HG03457 (cell line): ENCODE data around the gene RPL7A.
"Not testable (repeated sequence)": the region's sequence is repeated elsewhere in the genome, so short reads cannot be mapped to it uniquely, and the experiment has no call there.

Experiments
- ATAC-seq: cut with Tn5 transposase; IDR thresholded peaks from one replicate; pipeline ENCODE4 v1.9.1; 2021; ENCODE audit warnings: moderate number of reproducible peaks; ENCODE audit not compliant: unreplicated experiment

Gene RPL7A

DNA sequence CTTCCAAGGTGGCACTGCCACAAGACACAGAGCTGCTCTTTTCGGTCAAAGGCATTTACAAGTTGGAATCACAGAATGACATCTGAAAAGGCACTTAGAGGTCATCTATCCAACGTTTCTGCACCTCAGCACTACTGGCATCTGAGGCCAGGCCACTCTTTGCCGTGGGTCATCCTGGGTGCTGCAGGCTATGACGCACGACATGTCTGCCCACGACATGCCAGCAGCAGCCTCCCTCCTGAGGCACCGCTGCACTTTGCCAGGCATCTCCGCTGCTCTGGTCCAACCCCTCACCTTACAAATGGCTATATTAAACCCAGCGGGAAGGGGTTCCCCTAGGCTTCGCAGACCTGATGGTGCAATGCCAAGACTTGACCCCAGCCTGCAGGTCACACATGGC, 19.8 kb downstream of the RPL7A start:
- ATAC-seq, result no peak

DNA sequence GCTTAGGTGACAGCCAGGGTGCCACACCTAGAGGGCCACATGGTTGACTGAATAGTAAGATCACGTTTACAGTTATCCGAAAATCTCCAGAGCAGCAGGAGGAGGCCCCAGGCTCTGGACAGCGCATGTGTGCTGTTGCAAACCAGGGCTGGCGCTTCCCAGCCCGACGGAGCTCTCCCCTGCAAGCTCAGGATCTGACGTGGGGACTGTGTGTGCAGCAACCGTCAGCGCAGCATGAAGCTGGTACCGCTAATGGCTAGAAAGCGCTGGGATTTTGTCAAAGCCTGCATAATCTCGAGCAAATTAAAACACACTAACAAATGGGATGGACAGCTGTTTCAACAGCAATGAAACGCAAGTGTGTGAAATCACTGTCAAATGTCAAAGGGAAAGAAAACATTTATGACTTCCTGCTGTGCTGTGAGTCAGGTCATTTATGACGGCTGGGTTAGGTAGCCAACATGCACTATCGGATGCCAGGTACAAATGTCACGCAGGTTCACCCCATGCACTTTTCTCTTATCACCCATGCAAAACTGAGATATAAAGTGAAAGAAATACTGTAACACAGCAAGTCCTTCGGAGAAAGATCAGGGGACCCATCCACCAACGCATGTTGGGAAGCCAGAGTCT, 20.3 kb downstream of the RPL7A start:
- ATAC-seq, result no peak

- ATAC-seq, result no peak
Measured at GRCh38 chr9:133369422-133369821, 21.4 kb downstream of the RPL7A start.

DNA sequence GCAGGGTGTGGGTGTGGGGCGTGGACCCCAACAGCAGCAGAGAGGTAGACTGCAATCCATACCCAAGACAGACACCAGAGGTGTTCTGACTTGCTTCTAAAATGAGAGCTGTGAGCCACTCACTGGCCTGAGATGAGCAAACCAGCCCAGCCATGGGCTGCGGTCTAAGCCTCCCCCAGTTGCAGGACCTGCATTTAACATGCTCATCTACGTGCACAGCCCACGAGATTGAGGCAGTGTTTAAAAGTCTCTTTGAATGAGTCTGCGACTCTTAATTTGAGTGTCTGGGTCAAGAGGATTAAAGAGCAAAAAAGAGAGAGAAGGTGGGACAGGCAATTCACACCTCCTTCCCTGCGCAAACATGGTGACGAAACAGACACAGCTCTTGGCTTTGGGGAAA, 21.9 kb downstream of the RPL7A start:
- ATAC-seq, result no peak

- ATAC-seq, result no peak
Measured at GRCh38 chr9:133370685-133371084, 22.7 kb downstream of the RPL7A start.

GRCh38 chr9:133371261-133371711, 23.3 kb downstream of the RPL7A start:
- no peak for ATAC-seq

GRCh38 chr9:133372144-133372543, 24.1 kb downstream of the RPL7A start:
- no peak for ATAC-seq

- no peak for ATAC-seq
Measured at GRCh38 chr9:133374612-133375115, 26.6 kb downstream of the RPL7A start.

DNA sequence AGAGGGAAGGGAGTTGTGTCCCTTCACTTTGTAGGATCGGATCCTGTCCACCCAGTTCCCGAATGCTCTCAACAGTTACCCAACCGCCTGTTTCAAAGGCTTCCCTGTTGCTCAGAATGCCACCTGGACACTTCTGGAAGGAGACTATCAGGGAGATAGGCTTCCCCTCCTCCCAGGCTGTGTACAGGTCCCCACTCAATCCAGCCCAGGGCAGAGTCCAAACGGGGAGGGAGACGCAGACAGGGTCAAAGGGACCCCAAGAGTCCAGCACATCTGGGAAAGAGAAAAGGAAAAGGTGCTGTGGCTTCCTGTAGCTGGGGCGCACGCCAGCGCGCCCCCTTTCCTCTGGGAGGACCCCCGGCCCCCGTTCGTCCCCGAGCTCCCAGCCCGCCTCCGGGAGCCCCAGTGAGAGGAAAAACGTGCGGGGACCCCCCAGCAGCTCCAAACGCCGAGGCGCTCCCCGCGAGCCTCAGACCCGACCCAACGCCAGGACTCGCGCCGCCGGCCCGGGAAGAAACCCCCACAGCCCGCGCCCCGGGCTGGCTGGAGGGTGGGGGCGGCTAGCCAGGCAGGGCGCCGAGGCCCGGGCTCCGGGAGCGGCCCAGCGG, 27.2 kb downstream of the RPL7A start:
- peak; percentile 7 for ATAC-seq

DNA sequence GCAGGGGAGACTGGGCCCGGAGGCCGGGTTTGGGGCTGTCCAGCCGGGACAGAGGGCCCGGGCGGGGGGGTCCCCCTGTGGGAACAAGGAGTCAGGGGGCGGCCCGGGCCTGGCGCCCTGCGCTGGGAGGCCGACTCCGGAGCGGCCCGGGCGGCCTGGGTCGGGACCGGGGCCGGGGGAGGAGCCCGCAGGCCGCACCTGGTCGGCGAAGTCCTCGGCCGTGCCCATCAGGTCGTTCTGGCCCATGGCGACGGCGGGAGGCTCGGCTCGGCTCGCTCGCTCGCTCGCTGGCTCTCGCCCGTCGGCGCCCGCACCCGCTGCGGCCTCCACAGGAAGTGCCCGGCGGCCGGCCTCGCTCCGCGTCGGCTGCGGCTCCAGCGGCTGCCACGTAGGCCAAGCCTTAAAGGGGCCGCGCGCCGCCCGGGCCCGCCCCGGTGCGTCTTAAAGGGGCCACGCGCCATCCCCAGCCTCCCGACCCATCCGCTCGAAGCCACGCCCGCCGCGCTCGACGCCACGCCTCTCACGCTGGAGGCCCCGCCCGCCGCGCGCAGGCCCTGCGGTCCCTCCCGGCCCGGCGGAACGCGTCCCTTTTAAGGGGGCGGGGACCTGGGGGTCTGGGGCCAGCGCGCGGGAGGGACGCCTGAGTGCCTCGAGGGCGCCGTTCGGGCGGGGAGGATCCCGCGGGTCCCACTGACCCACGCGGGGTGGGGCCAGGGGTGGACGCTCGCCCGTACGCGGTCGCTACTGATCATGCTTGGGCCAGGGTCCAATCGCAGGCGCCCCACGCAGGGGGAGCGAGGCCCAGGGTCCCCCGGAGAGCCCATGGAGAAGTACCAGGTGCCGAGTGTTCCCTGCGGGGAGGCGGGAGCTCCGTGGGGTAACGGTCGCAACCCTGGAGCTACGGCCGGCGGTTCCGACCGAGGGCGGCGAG, 28.0 kb downstream of the RPL7A start, which contains the start of the genes STKLD1 and SURF4:
Gene STKLD1 (plus strand): TSS at position 643 of the 931 bp plus-strand sequence. CDS start 108 bp downstream, at position 751.
Gene SURF4 (minus strand): TSS at position 337 of the 931 bp plus-strand sequence. CDS start 91 bp downstream, at position 246.
- peak; percentile 77 for ATAC-seq

GRCh38 chr9:133377280-133377679, 29.3 kb downstream of the RPL7A start:
- not testable (repeated sequence) for ATAC-seq

GRCh38 chr9:133377721-133378216, 29.8 kb downstream of the RPL7A start:
- no peak for ATAC-seq

DNA sequence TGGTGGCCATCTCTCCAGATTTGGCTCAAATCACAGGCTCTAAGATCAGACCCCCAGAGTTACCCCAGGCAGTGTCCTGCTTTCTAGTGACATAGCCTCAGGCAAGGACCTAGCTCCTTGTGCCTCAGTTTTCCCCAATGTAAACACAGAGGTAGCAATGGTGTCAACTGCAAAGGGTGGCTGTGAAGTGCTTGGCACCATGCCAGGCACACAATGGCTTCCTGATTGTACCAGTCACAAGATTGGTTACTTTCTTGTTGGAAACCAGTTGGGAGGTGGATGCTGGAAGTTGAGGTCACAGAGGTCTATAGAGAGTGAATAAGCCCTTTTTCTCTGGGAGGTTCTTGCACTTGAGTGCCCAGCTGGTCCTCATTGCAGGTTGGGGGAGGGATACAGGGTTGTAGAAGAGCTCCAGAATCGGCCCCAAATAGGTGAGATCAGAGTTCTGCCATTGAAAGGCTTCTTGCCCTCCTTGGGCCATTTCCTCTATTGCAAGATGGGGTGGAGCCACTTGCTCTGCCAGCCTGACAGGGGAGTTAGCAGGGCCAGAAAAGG, 30.5 kb downstream of the RPL7A start:
- ATAC-seq, result no peak

GRCh38 chr9:133379153-133380086, 31.4 kb downstream of the RPL7A start:
- ATAC-seq, result no peak

DNA sequence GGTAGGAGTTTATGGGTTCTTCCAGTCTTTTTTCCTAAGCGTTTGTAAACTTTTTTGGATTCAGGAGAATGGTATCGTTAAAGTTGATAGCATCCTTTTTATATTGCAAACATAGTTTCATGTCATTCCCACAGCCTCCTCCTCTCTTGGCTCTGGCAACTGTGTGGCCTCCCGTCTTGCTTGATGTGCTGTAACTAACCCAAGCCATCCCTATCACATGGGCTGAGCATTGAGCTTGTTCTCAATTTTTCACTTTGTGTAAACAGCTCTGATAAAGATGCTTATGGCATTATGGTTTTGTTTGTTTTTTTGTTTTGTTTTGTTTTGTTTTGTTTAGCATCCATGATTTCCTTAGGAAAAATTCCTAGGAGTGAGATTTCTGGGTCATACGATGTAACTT, 32.7 kb downstream of the RPL7A start:
- no peak for ATAC-seq

- no peak for ATAC-seq
Measured at GRCh38 chr9:133382507-133383141, 34.6 kb downstream of the RPL7A start.

GRCh38 chr9:133383438-133383837, 35.4 kb downstream of the RPL7A start:
- no peak for ATAC-seq

DNA sequence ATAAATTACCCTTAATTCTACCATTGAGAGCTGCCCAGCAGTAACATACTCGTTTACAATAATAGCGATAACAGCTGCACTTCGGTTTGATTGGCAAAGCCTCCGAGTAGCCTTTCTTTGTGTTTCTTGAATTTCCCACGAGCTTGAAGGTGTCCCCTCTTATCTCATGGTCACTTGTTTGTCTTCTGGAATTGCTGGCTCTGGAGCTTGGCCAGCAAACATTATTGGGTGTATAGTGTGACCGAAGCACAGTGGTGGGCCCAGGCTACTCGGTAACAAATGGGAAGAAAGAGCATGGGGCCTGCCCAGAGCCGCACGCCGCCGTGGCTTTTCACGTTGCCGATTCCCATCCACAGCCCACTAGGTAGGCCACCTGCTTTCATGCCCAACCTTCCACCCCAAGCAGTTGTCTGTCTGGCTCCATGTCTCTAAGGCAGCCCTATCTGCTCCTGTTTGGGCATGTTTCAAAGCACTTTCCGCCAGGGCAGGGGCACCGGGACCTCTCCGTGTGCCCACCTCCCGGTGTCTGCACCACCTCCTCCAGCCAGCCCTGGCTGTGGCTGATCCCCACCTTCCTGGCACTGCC, 36.8 kb downstream of the RPL7A start:
- no peak for ATAC-seq

- ATAC-seq, result no peak
Measured at GRCh38 chr9:133385452-133385851, 37.4 kb downstream of the RPL7A start.
